GM23338 (cell line): ENCODE results near the gene CCNG2. TPM values are rescaled to one million over a fixed set of nuclear protein-coding genes. Genes with fewer than 3 reads are reported as not detected.

Source experiments
- ATAC-seq: fragments of 200-7000 bp; cut with Tn5 transposase; 3 replicates; pipeline ENCODE4 v1.9.1; 2020
- DNase-seq: peaks from one replicate; pipeline ENCODE4 v3.0.0-alpha.2; 2015; ENCODE audit warnings: low spot score
- H2AFZ ChIP-seq: fragments of 200-600 bp; sonication (generic); 2 replicates; pipeline ENCODE4 v1.8.0; 2016; ENCODE audit warnings: antibody characterized with exemption, mild to moderate bottlenecking, moderate library complexity
- H3F3A ChIP-seq: fragments of 200-600 bp; sonication (generic); replicated peaks from 2 replicates; pipeline ENCODE4 v1.8.0; 2017; ENCODE audit warnings: antibody characterized with exemption, mixed run types, low read depth
- H3K27ac ChIP-seq: fragments of 200-600 bp; sonication (generic); 2 replicates; pipeline ENCODE4 v1.6.1; 2016; ENCODE audit warnings: low read depth
- H3K27me3 ChIP-seq: fragments of 200-600 bp; sonication (generic); 2 replicates; pipeline ENCODE4 v1.8.0; 2016; ENCODE audit warnings: mild to moderate bottlenecking, mixed run types, moderate library complexity; ENCODE audit not compliant: insufficient read depth
- H3K36me3 ChIP-seq: fragments of 200-600 bp; sonication (generic); 2 replicates; pipeline ENCODE4 v1.8.0; 2016; ENCODE audit warnings: mild to moderate bottlenecking; ENCODE audit not compliant: insufficient read depth
- H3K4me1 ChIP-seq: fragments of 200-600 bp; sonication (generic); 2 replicates; pipeline ENCODE4 v1.8.0; 2016; ENCODE audit warnings: mild to moderate bottlenecking, moderate library complexity; ENCODE audit not compliant: insufficient read depth
- H3K4me2 ChIP-seq: fragments of 200-600 bp; sonication (generic); 2 replicates; pipeline ENCODE4 v1.7.1; 2017; ENCODE audit warnings: mixed run types
- H3K4me3 ChIP-seq: fragments of 200-600 bp; sonication (generic); 2 replicates; pipeline ENCODE4 v1.6.1; 2016; ENCODE audit warnings: mixed run types
- H3K79me2 ChIP-seq: fragments of 200-600 bp; sonication (generic); replicated peaks from 2 replicates; pipeline ENCODE4 v1.8.0; 2017; ENCODE audit warnings: mild to moderate bottlenecking; ENCODE audit not compliant: insufficient read depth
- H3K9me2 ChIP-seq: fragments of 200-600 bp; sonication (generic); 2 replicates; pipeline ENCODE4 v1.8.0; 2017; ENCODE audit not compliant: insufficient read depth
- H4K20me1 ChIP-seq: fragments of 200-600 bp; sonication (generic); replicated peaks from 2 replicates; pipeline ENCODE4 v1.8.0; 2017; ENCODE audit warnings: mild to moderate bottlenecking; ENCODE audit not compliant: insufficient read depth
- H3K27ac Mint-ChIP-seq: 2 replicates; pipeline ENCODE4 v1.8.0; 2020; ENCODE audit warnings: inconsistent platforms, mild to moderate bottlenecking, moderate library complexity, mixed read lengths
- H3K27me3 Mint-ChIP-seq: 3 replicates; pipeline ENCODE4 v1.8.0; 2022; ENCODE audit warnings: low read depth, mild to moderate bottlenecking, moderate library complexity, mixed read lengths, inconsistent platforms; ENCODE audit not compliant: insufficient read depth, poor library complexity
- H3K36me3 Mint-ChIP-seq: 3 replicates; pipeline ENCODE4 v1.8.0; 2021; ENCODE audit warnings: low read depth, mild to moderate bottlenecking, inconsistent platforms, moderate library complexity, mixed read lengths
- H3K4me1 Mint-ChIP-seq: 3 replicates; pipeline ENCODE4 v1.8.0; 2020; ENCODE audit warnings: mild to moderate bottlenecking, inconsistent platforms, mixed read lengths
- H3K4me3 Mint-ChIP-seq: 3 replicates; pipeline ENCODE4 v1.8.0; 2021; ENCODE audit warnings: moderate library complexity, mild to moderate bottlenecking, inconsistent platforms, mixed read lengths
- H3K9me3 Mint-ChIP-seq: 3 replicates; pipeline ENCODE4 v1.8.0; 2020; ENCODE audit warnings: moderate library complexity, mild to moderate bottlenecking, inconsistent platforms, mixed read lengths
- CREB1 ChIP-seq: fragments of 250-450 bp; sonication (Bioruptor Pico); IDR thresholded peaks from 2 replicates; pipeline ENCODE4 v1.5.0; 2020; ENCODE audit warnings: low read depth, mild to moderate bottlenecking, moderate library complexity
- EZH2 ChIP-seq: fragments of 200-600 bp; sonication (generic); IDR thresholded peaks from one replicate; pipeline ENCODE4 v1.8.0; 2017; ENCODE audit warnings: antibody characterized with exemption, mild to moderate bottlenecking, low read depth; ENCODE audit not compliant: unreplicated experiment
- POLR2AphosphoS5 ChIP-seq: IDR thresholded peaks from 2 replicates; pipeline ENCODE4 v1.6.1; 2016; ENCODE audit warnings: antibody characterized with exemption, low read depth
- ZNF331 ChIP-seq: fragments of 250-450 bp; sonication (Bioruptor Pico); IDR thresholded peaks from 2 replicates; pipeline ENCODE4 v1.5.0; 2020; ENCODE audit warnings: low read depth, mild to moderate bottlenecking, moderate library complexity
- polyA plus RNA-seq: library from polyadenylated mRNA; unstranded; fragments of >200 nt; fragmentation: Nextera tagmentation; extraction: Ambion mirVana; gene quantifications from 2 replicates; pipeline ENCODE4 v1.2.1, GENCODE V29; 2016
- total RNA-seq: library from RNA; depleted of rRNA; stranded (reverse); fragments of >200 nt; shearing (Covaris generic); gene quantifications from 2 replicates; pipeline ENCODE4 v1.2.3, GENCODE V29; 2014
- TF ChIP-seq, protein P1 (sequence below), 2 experiments: fragments of 200-600 bp in 1 of 2; sonication (generic) in 1 of 2; conservative IDR thresholded peaks; 2 replicates each; pipeline versions ENCODE4 v1.5.1 to v1.6.1; 2016 to 2017; ENCODE audit warnings: antibody characterized with exemption in 2 of 2, low read depth in 2 of 2, mild to moderate bottlenecking in 2 of 2, moderate library complexity in 1 of 2
- TF ChIP-seq, protein P2 (sequence below): IDR thresholded peaks from 2 replicates; pipeline ENCODE4 v1.6.1; 2016; ENCODE audit warnings: antibody characterized with exemption
- TF ChIP-seq, protein P3 (sequence below): fragments of 250-450 bp; sonication (Bioruptor Pico); IDR thresholded peaks from 2 replicates; pipeline ENCODE4 v1.5.0; 2020; ENCODE audit warnings: mild to moderate bottlenecking, moderate library complexity

CCNG2 gene
- total and polyA plus RNA-seq, 2 experiments from 2014 or later = 7.1 to 16.5 TPM

DNA sequence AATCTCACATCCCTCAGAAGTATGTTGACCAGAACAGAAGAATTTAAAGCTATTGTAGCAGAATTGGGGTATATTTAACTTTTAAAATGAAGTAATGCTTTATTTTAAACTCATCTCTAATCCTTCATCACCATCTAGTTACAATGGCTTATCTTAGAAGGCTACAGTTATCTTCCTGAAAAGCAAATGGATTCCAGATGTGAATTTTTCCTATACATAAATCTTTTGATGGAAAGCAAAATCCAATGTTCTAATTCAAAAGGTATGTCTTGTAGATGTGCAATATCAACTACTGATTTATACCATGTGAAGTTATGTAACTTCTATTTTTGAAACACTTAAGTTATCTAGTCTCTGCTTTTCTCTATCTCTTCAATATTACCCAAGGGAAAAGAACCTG, 47.6 kb downstream of the CCNG2 start:
- ATAC-seq (no peak), DNase-seq (no peak)
- Histone ChIP-seq H3F3A (no peaks in the 10 kb centered on the region), H3K36me3 (no peaks in the 10 kb centered on the region), H4K20me1 (no peaks in the 10 kb centered on the region), H2AFZ (no peak overlapping the region), H3K27me3 (no peaks in the 10 kb centered on the region), H3K4me3 (no peak overlapping the region), H3K4me2 (no peak overlapping the region), H3K79me2 (no peaks in the 10 kb centered on the region), H3K27ac (no peak overlapping the region), H3K4me1 (peaks cover 6% of the 10 kb centered on the region; the same call in 1 of the 2 replicates), H3K9me2 (peaks cover 14% of the 10 kb centered on the region; the same call in 1 of the 2 replicates)
- peaks cover 8% of the 10 kb centered on the region for H3K4me1 Mint-ChIP-seq
- no peak overlapping the region for H3K27ac Mint-ChIP-seq
- H3K27me3 Mint-ChIP-seq = no peaks in the 10 kb centered on the region
- H3K9me3 Mint-ChIP-seq = no peaks in the 10 kb centered on the region
- no peak overlapping the region for H3K4me3 Mint-ChIP-seq
- TF ChIP-seq ZNF331 (CRISPR knock-in tag) (no peak), CREB1 (CRISPR knock-in tag) (no peak), POLR2AphosphoS5 (no peak), EZH2 (no peak)
- TF ChIP-seq, protein P1, sequence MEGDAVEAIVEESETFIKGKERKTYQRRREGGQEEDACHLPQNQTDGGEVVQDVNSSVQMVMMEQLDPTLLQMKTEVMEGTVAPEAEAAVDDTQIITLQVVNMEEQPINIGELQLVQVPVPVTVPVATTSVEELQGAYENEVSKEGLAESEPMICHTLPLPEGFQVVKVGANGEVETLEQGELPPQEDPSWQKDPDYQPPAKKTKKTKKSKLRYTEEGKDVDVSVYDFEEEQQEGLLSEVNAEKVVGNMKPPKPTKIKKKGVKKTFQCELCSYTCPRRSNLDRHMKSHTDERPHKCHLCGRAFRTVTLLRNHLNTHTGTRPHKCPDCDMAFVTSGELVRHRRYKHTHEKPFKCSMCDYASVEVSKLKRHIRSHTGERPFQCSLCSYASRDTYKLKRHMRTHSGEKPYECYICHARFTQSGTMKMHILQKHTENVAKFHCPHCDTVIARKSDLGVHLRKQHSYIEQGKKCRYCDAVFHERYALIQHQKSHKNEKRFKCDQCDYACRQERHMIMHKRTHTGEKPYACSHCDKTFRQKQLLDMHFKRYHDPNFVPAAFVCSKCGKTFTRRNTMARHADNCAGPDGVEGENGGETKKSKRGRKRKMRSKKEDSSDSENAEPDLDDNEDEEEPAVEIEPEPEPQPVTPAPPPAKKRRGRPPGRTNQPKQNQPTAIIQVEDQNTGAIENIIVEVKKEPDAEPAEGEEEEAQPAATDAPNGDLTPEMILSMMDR (conservative IDR thresholded peaks at IDR 0.05; ENCODE audit: low read depth in 2 of 2) = no peak
- TF ChIP-seq, protein P2, sequence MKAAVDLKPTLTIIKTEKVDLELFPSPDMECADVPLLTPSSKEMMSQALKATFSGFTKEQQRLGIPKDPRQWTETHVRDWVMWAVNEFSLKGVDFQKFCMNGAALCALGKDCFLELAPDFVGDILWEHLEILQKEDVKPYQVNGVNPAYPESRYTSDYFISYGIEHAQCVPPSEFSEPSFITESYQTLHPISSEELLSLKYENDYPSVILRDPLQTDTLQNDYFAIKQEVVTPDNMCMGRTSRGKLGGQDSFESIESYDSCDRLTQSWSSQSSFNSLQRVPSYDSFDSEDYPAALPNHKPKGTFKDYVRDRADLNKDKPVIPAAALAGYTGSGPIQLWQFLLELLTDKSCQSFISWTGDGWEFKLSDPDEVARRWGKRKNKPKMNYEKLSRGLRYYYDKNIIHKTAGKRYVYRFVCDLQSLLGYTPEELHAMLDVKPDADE = no peak
- TF ChIP-seq, protein P3, sequence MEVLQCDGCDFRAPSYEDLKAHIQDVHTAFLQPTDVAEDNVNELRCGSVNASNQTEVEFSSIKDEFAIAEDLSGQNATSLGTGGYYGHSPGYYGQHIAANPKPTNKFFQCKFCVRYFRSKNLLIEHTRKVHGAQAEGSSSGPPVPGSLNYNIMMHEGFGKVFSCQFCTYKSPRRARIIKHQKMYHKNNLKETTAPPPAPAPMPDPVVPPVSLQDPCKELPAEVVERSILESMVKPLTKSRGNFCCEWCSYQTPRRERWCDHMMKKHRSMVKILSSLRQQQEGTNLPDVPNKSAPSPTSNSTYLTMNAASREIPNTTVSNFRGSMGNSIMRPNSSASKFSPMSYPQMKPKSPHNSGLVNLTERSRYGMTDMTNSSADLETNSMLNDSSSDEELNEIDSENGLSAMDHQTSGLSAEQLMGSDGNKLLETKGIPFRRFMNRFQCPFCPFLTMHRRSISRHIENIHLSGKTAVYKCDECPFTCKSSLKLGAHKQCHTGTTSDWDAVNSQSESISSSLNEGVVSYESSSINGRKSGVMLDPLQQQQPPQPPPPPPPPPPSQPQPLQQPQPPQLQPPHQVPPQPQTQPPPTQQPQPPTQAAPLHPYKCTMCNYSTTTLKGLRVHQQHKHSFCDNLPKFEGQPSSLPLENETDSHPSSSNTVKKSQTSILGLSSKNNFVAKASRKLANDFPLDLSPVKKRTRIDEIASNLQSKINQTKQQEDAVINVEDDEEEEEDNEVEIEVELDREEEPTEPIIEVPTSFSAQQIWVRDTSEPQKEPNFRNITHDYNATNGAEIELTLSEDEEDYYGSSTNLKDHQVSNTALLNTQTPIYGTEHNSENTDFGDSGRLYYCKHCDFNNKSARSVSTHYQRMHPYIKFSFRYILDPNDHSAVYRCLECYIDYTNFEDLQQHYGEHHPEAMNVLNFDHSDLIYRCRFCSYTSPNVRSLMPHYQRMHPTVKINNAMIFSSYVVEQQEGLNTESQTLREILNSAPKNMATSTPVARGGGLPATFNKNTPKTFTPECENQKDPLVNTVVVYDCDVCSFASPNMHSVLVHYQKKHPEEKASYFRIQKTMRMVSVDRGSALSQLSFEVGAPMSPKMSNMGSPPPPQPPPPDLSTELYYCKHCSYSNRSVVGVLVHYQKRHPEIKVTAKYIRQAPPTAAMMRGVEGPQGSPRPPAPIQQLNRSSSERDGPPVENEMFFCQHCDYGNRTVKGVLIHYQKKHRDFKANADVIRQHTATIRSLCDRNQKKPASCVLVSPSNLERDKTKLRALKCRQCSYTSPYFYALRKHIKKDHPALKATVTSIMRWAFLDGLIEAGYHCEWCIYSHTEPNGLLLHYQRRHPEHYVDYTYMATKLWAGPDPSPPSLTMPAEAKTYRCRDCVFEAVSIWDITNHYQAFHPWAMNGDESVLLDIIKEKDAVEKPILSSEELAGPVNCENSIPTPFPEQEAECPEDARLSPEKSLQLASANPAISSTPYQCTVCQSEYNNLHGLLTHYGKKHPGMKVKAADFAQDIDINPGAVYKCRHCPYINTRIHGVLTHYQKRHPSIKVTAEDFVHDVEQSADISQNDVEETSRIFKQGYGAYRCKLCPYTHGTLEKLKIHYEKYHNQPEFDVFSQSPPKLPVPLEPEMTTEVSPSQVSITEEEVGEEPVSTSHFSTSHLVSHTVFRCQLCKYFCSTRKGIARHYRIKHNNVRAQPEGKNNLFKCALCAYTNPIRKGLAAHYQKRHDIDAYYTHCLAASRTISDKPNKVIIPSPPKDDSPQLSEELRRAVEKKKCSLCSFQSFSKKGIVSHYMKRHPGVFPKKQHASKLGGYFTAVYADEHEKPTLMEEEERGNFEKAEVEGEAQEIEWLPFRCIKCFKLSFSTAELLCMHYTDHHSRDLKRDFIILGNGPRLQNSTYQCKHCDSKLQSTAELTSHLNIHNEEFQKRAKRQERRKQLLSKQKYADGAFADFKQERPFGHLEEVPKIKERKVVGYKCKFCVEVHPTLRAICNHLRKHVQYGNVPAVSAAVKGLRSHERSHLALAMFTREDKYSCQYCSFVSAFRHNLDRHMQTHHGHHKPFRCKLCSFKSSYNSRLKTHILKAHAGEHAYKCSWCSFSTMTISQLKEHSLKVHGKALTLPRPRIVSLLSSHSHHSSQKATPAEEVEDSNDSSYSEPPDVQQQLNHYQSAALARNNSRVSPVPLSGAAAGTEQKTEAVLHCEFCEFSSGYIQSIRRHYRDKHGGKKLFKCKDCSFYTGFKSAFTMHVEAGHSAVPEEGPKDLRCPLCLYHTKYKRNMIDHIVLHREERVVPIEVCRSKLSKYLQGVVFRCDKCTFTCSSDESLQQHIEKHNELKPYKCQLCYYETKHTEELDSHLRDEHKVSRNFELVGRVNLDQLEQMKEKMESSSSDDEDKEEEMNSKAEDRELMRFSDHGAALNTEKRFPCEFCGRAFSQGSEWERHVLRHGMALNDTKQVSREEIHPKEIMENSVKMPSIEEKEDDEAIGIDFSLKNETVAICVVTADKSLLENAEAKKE (CRISPR knock-in tag) = no peak
- H3K36me3 Mint-ChIP-seq = no peaks in the 10 kb centered on the region
